ENCODE measurements around the gene CPNE6. TPM values are rescaled to one million over a fixed set of nuclear protein-coding genes. Genes with fewer than 3 reads are reported as not detected.

CPNE6 gene
- total RNA-seq, 1 experiment from 2014 or later, result not detected

DNA sequence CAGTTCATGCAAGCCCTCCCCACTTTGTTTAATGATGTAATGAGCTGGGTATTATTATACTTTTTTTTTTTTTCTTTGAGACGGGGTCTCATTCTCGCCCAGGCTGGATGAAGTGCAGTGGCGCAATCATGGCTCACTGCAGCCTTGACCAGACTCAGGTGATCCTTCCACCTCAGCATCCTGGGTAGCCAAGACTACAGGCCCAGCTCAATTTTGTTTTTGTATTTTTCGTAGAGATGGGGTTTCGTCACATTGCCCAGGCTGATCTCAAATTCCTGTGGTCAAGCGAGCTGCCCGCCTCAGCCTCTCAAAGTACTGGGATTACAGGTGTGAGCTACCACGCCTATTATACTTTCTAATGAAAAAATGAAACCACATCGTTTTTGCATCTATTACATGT lies 38.7 kb downstream of the CPNE6 start:
- Histone ChIP-seq H3K4me3 (replicated peaks in 1 of 2; ENCODE audit: low read depth in 1 of 2, low read length in 2 of 2) (no peak overlapping the region), H3K9me2 (ENCODE audit: insufficient read depth) (no peaks in the 10 kb centered on the region), H3K36me3 (ENCODE audit: control insufficient read depth in 1 of 2, insufficient read depth in 2 of 2, low read length in 2 of 2) (no peaks in the 10 kb centered on the region), H3K79me2 (ENCODE audit: insufficient read depth, low read length) (no peaks in the 10 kb centered on the region), H3K9me3 (ENCODE audit: control insufficient read depth in 1 of 2, insufficient read depth in 1 of 2, low read depth in 1 of 2, low read length in 2 of 2) (peaks cover 0 to under 1% of the 10 kb centered on the region in 2 experiments; a peak in 1 of 4 replicates), H3K27me3 (ENCODE audit: insufficient read depth, low read length) (no peaks in the 10 kb centered on the region), H3K4me2 (ENCODE audit: low read length) (no peak overlapping the region), H3K27ac (ENCODE audit: low read depth, low read length) (no peak overlapping the region), H4K20me1 (ENCODE audit: insufficient read depth) (no peaks in the 10 kb centered on the region), H3K9ac (ENCODE audit: low read length) (no peak overlapping the region), H3K4me1 (ENCODE audit: control insufficient read depth in 1 of 2, insufficient read depth in 2 of 2, low read length in 2 of 2) (peaks cover 2 to 15% of the 10 kb centered on the region in 2 experiments; a peak in 3 of 4 replicates), H2AFZ (ENCODE audit: low read depth, low read length, poor library complexity, severe bottlenecking) (no peak overlapping the region)
- DNase-seq (ENCODE audit: low read depth, low spot score) (no peak), ATAC-seq (no peak)
- ChIA-PET RAD21 (ENCODE audit: low non-redundant PET in 1 of 2, low total read pairs in 2 of 2, uncharacterized antibody in 2 of 2, unreplicated experiment in 2 of 2) (interaction anchor here (0.6 to 2.6 kb wide), 2 partner anchors 52 to 74 kb away, joined by 4 to 18 read pairs; no protein-coding TSS in a partner anchor), CTCF (interaction anchor here (0.9 to 5.5 kb wide), 7 partner anchors 17 to 521 kb away, joined by 3 to 116 read pairs (median 9); partner anchors contain the start of genes IRF9 and PCK2), POLR2A (interaction anchor here (1.2 to 1.9 kb wide), 3 partner anchors 15 to 31 kb away, joined by 4 to 5 read pairs (median 5); partner anchors contain the start of genes EMC9 and PCK2)
- BruUV-seq (replicated peaks), result no TSS peak
- TF ChIP-seq FOSL1 (IDR thresholded peaks at IDR 0.05; ENCODE audit: low read depth), result no peak
- TF ChIP-seq, protein P1, sequence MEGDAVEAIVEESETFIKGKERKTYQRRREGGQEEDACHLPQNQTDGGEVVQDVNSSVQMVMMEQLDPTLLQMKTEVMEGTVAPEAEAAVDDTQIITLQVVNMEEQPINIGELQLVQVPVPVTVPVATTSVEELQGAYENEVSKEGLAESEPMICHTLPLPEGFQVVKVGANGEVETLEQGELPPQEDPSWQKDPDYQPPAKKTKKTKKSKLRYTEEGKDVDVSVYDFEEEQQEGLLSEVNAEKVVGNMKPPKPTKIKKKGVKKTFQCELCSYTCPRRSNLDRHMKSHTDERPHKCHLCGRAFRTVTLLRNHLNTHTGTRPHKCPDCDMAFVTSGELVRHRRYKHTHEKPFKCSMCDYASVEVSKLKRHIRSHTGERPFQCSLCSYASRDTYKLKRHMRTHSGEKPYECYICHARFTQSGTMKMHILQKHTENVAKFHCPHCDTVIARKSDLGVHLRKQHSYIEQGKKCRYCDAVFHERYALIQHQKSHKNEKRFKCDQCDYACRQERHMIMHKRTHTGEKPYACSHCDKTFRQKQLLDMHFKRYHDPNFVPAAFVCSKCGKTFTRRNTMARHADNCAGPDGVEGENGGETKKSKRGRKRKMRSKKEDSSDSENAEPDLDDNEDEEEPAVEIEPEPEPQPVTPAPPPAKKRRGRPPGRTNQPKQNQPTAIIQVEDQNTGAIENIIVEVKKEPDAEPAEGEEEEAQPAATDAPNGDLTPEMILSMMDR (IDR thresholded peaks at IDR 0.05 in 2 of 3, conservative IDR thresholded peaks at IDR 0.05 in 1 of 3; ENCODE audit: borderline replicate concordance in 1 of 3, insufficient read depth in 1 of 3, low read depth in 2 of 3, low read length in 2 of 3), result no peak
- no peak for TF ChIP-seq SRF (IDR thresholded peaks at IDR 0.05; ENCODE audit: low read depth)
- TF ChIP-seq TCF7L2 (IDR thresholded peaks at IDR 0.05; ENCODE audit: borderline replicate concordance, extremely low read depth, insufficient read depth, insufficient read length), result no peak
- TF ChIP-seq SIN3A (IDR thresholded peaks at IDR 0.05; ENCODE audit: low read depth), result no peak
- no peak for TF ChIP-seq POLR2A (IDR thresholded peaks at IDR 0.05; ENCODE audit: borderline replicate concordance, extremely low read depth, insufficient read depth, insufficient read length)
- TF ChIP-seq YY1 (IDR thresholded peaks at IDR 0.05; ENCODE audit: extremely low read depth, insufficient replicate concordance, low read depth, low read length), result no peak
- no peak for TF ChIP-seq JUND (IDR thresholded peaks at IDR 0.05)
- no peak for TF ChIP-seq ZFX (IDR thresholded peaks at IDR 0.05)
- no peak for TF ChIP-seq ELF1 (IDR thresholded peaks at IDR 0.05; ENCODE audit: borderline replicate concordance, low read depth)
- TF ChIP-seq CEBPB (IDR thresholded peaks at IDR 0.05; ENCODE audit: low read depth), result no peak
- TF ChIP-seq ZNF274 (IDR thresholded peaks at IDR 0.05; ENCODE audit: low read depth, low read length), result no peak
- no peak for TF ChIP-seq EZH2 (IDR thresholded peaks at IDR 0.05)
- TF ChIP-seq, protein P2, sequence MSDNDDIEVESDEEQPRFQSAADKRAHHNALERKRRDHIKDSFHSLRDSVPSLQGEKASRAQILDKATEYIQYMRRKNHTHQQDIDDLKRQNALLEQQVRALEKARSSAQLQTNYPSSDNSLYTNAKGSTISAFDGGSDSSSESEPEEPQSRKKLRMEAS (IDR thresholded peaks at IDR 0.05), result no peak
- TF ChIP-seq RAD21 (IDR thresholded peaks at IDR 0.05; ENCODE audit: low read depth), result no peak
- no peak for TF ChIP-seq EZH2phosphoT487 (IDR thresholded peaks at IDR 0.05; ENCODE audit: borderline replicate concordance)
- TF ChIP-seq, protein P3, sequence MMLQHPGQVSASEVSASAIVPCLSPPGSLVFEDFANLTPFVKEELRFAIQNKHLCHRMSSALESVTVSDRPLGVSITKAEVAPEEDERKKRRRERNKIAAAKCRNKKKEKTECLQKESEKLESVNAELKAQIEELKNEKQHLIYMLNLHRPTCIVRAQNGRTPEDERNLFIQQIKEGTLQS (IDR thresholded peaks at IDR 0.05), result no peak
- TF ChIP-seq POLR2AphosphoS5 (IDR thresholded peaks at IDR 0.05; ENCODE audit: low read depth, low read length), result no peak
- no peak for TF ChIP-seq CBX3 (IDR thresholded peaks at IDR 0.05; ENCODE audit: low read depth)
- no peak for TF ChIP-seq SP1 (IDR thresholded peaks at IDR 0.05; ENCODE audit: low read depth)
- intact Hi-C loops (cut with micrococcal nuclease), result loop anchor here (5.0 kb wide), 1 partner anchor 102 kb away; the partner anchor contains the start of gene CHMP4A

Measured in HCT116 (cell line).